ENCODE measurements around the gene PTPRK.
"Not testable (repeated sequence)": the region's sequence is repeated elsewhere in the genome, so short reads cannot be mapped to it uniquely, and the experiment has no call there.

The PTPRK gene

DNA sequence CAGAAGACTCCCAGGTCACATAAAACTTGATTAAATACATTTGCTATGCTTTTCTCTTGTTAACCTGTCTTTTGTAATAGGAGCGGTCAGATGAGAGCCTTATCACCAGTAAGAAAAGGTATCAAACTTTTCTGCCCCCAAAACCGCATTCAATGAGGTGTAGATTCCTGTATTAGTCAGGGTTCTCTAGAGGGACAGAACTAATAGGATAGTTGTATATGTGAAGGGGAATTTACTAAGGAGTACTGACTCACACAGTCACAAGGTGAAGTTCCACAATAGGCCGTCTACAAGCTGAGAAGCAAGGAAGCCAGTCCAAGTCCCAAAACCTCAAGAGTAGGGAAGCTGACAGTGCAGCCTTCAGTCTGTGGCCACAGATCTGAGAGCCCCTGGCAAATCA lies 32.7 kb downstream of the PTPRK start:
- no peak for TF ChIP-seq TARDBP (IDR thresholded peaks at IDR 0.05)
- CTCF ChIA-PET, result no interaction called here
- DNase-seq (ENCODE audit: extremely low spot score), result no peak
- POLR2A ChIA-PET, result no interaction called here

DNA sequence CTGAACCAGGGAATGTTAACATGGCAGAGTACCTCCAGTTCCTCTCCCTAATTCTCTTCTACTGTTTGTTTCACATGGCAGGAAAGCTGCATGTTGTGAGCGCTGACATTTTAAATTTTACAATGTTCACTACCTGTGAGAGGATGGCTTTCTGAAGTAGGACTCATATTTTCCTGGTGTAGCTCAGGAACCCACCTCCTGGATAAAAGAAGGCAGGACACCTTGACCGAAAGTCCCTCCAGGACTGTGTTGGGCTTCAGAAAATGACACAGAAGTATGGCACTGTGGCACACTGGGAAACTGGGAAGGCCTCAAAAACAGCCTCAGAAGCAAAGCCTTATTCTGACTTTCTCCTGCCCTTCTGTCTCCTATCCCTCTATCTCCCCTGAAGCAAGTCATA lies 33.3 kb downstream of the PTPRK start:
- CTCF ChIA-PET, result interaction anchor here (0.6 to 0.9 kb wide), 2 partner anchors 13 to 159 kb away, joined by 3 read pairs; no protein-coding TSS in a partner anchor
- TF ChIP-seq NFRKB (IDR thresholded peaks at IDR 0.05) (no peak), FOXA1 (IDR thresholded peaks at IDR 0.05) (no peak), HDGF (IDR thresholded peaks at IDR 0.05; ENCODE audit: borderline replicate concordance) (no peak), CTBP1 (IDR thresholded peaks at IDR 0.05; ENCODE audit: borderline replicate concordance) (no peak), ZNF384 (IDR thresholded peaks at IDR 0.05) (no peak), SP1 (IDR thresholded peaks at IDR 0.05) (no peak), SUZ12 (IDR thresholded peaks at IDR 0.05) (no peak), TARDBP (IDR thresholded peaks at IDR 0.05) (no peak), BHLHE40 (IDR thresholded peaks at IDR 0.05; ENCODE audit: borderline replicate concordance) (no peak)
- TF ChIP-seq, protein P1, sequence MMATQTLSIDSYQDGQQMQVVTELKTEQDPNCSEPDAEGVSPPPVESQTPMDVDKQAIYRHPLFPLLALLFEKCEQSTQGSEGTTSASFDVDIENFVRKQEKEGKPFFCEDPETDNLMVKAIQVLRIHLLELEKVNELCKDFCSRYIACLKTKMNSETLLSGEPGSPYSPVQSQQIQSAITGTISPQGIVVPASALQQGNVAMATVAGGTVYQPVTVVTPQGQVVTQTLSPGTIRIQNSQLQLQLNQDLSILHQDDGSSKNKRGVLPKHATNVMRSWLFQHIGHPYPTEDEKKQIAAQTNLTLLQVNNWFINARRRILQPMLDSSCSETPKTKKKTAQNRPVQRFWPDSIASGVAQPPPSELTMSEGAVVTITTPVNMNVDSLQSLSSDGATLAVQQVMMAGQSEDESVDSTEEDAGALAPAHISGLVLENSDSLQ (IDR thresholded peaks at IDR 0.05), result no peak
- peak; percentile 44 for DNase-seq (ENCODE audit: extremely low spot score)
- POLR2A ChIA-PET, result no interaction called here

DNA sequence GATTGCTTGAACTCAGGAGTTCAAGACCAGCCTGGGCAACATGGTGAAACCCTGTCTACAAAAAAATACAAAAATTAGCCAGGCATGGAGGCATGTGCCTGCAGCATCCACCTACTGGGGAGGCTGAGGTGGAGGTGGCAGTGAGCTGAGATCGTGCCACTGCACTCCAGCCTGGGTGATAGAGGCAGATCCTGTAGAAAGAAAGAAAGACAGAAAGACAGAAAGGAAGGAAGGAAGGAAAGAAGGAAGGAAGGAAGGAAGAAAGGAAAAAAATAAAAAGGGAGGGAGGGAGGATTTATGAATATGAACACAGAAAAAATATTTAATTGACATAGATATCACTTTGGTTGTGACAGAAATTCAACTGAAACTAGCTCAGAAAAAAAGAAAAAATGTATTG lies 33.8 kb downstream of the PTPRK start:
- DNase-seq (ENCODE audit: extremely low spot score); POLR2A ChIA-PET: not testable (repeated sequence)
- CTCF ChIA-PET, result interaction anchor here (0.6 to 0.9 kb wide), 2 partner anchors 13 to 159 kb away, joined by 3 read pairs; no protein-coding TSS in a partner anchor

DNA sequence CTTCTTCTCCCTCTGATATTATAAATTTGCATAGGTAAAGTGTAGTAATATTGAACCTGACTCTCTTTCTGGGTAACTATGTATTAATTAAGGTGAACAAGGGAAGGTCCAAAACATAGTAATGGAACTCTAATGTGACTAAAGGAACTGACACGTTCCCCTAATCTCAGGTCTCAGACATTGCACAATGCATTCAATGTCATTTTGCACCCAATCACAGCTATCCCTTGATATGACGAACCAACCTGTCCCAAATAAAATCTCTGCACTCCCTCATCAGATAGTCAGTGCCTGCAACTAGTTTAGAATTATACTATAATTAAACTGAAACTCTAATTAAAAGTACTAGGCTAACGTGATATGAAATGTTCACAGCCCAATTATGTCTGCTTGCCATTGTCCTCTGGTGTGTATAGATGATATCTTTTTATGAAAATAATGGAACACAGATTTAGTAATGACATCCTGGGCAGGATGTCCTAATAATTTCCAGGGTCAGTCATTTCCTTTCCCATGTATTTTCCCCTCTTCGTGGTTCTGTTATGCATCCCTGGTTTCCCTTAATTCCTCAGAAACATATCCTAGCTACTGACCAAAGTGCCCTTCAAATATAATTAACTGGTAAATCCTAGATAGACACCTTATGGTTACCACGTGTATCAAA lies 36.8 kb downstream of the PTPRK start:
- TF ChIP-seq TARDBP (IDR thresholded peaks at IDR 0.05) (no peak), FOXK2 (IDR thresholded peaks at IDR 0.05) (no peak), SP1 (IDR thresholded peaks at IDR 0.05) (no peak), LEF1 (IDR thresholded peaks at IDR 0.05; ENCODE audit: borderline replicate concordance) (no peak), ELF4 (IDR thresholded peaks at IDR 0.05) (no peak), ARNT (IDR thresholded peaks at IDR 0.05) (no peak), NFRKB (IDR thresholded peaks at IDR 0.05) (no peak), HDGF (IDR thresholded peaks at IDR 0.05; ENCODE audit: borderline replicate concordance) (no peak), FOXA1 (IDR thresholded peaks at IDR 0.05) (no peak), CTBP1 (IDR thresholded peaks at IDR 0.05; ENCODE audit: borderline replicate concordance) (no peak), FOXM1 (IDR thresholded peaks at IDR 0.05; ENCODE audit: borderline replicate concordance) (no peak), ZNF384 (IDR thresholded peaks at IDR 0.05) (no peak)
- TF ChIP-seq, protein P1 (IDR thresholded peaks at IDR 0.05), result no peak
- POLR2A ChIA-PET, result no interaction called here
- DNase-seq (ENCODE audit: extremely low spot score), result no peak
- CTCF ChIA-PET, result no interaction called here

DNA sequence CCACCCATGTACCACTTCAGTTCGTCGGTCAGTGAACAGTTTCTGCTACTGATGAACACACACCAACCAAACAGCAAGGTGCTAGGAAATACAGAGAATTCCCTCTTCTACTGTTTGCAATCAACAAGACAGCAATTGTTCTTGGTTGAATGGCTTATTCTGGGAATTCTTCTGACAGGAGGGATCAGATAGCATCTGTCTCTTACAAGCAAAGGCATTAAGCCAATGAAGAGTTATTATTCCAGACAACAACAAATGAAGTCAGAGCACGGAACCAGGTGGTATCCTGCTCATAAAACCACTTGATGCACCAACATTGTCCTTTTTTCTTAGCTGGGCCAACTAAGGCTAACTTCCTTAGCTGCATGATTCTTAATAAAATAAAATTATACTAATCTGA lies 37.8 kb downstream of the PTPRK start:
- POLR2A ChIA-PET, result no interaction called here
- no peak for TF ChIP-seq SP1 (IDR thresholded peaks at IDR 0.05)
- TF ChIP-seq FOXM1 (IDR thresholded peaks at IDR 0.05; ENCODE audit: borderline replicate concordance), result no peak
- no peak for TF ChIP-seq BHLHE40 (IDR thresholded peaks at IDR 0.05; ENCODE audit: borderline replicate concordance)
- no peak for TF ChIP-seq CTBP1 (IDR thresholded peaks at IDR 0.05; ENCODE audit: borderline replicate concordance)
- no peak for DNase-seq (ENCODE audit: extremely low spot score)
- CTCF ChIA-PET, result no interaction called here

DNA sequence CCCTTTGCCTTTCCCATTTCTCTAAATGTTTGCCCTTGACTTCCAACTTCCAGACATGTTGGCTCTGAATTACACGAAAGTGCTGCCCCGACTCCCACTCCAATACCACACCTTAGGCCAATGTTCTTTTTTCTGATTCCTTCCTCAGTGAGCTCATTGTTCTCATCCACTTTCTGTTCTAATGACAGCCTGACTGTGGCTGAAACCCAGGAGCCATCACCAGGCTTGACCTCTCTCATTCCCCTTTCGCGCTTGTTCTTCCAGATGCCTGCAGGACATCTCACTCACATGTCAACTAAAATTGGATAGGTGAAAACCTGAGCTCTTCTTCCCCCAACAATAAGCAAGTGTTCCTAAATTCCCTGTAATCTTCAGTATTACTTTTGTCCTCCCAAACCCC lies 40.4 kb downstream of the PTPRK start:
- CTCF ChIA-PET, result interaction anchor here (0.6 to 0.7 kb wide), 2 partner anchors 108 to 686 kb away, joined by 3 read pairs; no protein-coding TSS in a partner anchor
- POLR2A ChIA-PET, result no interaction called here
- DNase-seq (ENCODE audit: extremely low spot score), result no peak
- TF ChIP-seq SP1 (IDR thresholded peaks at IDR 0.05) (no peak), ARNT (IDR thresholded peaks at IDR 0.05) (no peak), ELF4 (IDR thresholded peaks at IDR 0.05) (no peak), CTBP1 (IDR thresholded peaks at IDR 0.05; ENCODE audit: borderline replicate concordance) (no peak)
- TF ChIP-seq, protein P1 (IDR thresholded peaks at IDR 0.05), result no peak

DNA sequence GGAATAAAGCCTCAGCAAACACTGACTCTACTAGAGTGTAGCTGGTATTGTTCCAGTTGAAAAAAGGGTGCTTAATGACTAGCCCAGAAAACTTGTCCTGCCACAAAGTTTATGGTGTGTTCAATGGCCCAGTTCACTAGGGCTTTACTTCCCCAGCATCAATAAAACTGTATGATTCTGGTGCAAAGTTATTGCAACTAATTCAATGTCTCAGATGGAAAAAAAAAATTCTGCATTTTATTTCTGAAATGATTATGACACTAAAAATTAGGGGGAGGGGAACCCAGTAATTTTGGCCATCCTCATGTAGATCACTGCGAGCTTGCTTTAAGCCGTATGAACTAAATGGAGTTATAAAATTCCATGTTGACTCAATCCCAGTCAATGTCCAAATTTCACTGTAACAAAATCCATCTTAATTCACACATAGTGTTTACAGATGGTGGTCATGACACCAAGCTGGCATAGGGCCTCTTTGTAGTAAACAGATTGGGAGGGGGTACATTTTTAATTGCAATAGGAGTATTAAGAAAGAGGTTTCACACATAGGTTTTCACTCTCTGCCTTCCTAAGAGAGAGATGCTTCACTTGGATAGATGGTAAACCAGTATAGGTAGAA lies 41.2 kb downstream of the PTPRK start:
- ChIA-PET POLR2A (no interaction called here), CTCF (no interaction called here)
- DNase-seq (ENCODE audit: extremely low spot score), result no peak
- TF ChIP-seq NFRKB (IDR thresholded peaks at IDR 0.05), result no peak
- no peak for TF ChIP-seq HDGF (IDR thresholded peaks at IDR 0.05; ENCODE audit: borderline replicate concordance)
- no peak for TF ChIP-seq FOXK2 (IDR thresholded peaks at IDR 0.05)
- TF ChIP-seq SUZ12 (IDR thresholded peaks at IDR 0.05), result no peak
- TF ChIP-seq L3MBTL2 (conservative IDR thresholded peaks at IDR 0.05), result no peak
- no peak for TF ChIP-seq BHLHE40 (IDR thresholded peaks at IDR 0.05; ENCODE audit: borderline replicate concordance)
- TF ChIP-seq ZNF384 (IDR thresholded peaks at IDR 0.05), result no peak
- no peak for TF ChIP-seq SP1 (IDR thresholded peaks at IDR 0.05)
- no peak for TF ChIP-seq LEF1 (IDR thresholded peaks at IDR 0.05; ENCODE audit: borderline replicate concordance)
- TF ChIP-seq TARDBP (IDR thresholded peaks at IDR 0.05), result no peak
- TF ChIP-seq ARNT (IDR thresholded peaks at IDR 0.05), result no peak
- no peak for TF ChIP-seq FOXM1 (IDR thresholded peaks at IDR 0.05; ENCODE audit: borderline replicate concordance)

Data from HEK293T (cell line).